Activated CD8-positive, alpha-beta memory T cell treated with anti-CD3 and anti-CD28 coated beads, Interleukin-2, amount 50 U/mL, for 4 hours (primary cell): Measurements from ENCODE around the gene ABI2.

Experiments used
- DNase-seq: peaks from one replicate; pipeline ENCODE4 v3.0.0-alpha.2; 2020

ABI2 gene

DNA sequence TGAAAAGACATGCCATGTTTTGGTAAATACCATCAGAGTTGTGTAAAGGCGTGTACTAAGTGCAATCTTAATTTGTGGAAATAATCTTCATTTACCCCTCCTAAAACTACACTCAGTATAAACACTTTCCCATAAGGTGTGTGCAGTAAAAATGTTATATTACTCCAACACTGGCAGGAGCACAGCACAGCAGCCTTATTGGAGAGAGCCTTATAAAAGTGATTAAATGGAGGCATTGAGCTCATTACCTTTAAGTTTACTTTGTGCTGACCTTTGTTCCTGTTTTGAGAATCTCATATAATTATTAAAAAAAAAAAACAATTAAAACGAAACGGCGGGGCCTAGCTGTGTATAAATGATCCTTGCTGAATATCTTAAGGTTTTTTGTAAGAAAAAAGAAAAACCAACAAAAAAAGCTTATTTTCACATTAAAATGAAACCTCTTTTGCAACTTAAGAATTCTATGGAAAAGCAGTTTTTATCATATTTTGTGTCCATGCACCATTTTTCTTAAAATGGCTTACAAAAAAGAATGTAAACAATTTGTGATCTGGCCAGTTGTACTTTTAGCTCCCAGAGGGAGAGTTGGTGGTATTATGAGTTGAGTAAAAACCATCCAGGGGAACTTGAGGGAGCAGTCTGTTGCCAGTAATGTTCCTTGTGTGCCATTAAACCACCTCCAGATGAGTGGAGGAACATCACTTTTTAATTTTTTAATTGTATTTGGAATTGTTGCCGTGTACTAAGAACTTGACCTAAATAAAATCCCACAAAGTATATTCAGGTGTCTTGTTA lies 103.4 kb downstream of the ABI2 start:
- DNase-seq, result no peak

DNA sequence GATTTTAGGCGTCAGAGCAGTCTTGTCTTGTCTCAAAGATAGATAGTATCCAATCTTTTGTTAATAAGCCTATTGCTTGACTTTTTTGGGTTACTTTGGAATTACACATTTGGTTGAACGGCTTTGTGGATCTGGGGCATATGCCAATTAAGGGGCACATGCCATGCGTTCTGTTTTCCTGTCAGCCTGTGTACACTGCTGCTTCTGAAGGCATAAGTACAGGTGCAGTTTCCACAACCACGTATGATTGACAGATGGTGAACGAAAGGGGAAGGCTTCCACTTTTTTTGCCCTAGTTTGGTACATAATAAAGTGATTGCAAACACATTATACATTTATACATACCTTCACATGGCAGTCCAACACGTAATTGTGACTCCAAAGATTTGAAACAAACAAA lies 104.6 kb downstream of the ABI2 start:
- DNase-seq, result no peak

DNA sequence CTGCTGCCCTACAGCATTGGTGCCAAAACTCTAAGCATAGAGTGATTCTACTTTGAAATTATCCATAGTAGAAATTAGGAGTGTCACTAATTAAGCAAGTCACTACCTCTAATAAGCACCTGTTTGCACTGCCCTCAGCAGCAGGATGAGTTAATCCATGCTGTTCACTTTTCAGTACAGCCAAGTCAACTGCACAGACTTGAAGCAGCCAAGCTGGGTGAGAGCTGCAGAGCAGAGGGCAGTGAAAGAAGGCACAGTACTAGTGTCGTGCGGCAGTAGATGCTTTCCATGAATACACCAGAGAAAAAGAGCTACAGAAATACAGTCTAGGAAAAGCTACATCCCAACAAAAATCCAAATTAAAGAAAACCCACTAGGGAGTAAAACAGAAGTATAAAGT lies 108.3 kb downstream of the ABI2 start:
- DNase-seq, result no peak

DNA sequence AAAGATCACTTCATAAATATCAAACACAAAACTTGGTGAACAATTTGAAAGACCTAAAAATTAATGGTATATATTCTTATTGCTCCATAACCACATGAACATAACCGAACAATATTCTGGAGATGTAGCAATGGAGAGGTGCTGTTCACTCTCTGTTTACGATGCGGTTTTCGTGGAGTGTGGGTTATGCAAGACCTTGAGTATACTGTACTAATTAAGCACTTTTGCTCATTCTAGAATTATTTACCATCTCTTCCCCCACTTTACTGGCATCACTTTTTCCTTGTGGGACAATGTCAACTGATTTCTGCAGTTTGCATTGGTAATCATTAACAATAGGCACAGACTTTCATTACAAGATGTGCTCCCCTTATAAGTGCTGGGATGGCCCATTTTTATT lies 109.3 kb downstream of the ABI2 start:
- no peak for DNase-seq

DNA sequence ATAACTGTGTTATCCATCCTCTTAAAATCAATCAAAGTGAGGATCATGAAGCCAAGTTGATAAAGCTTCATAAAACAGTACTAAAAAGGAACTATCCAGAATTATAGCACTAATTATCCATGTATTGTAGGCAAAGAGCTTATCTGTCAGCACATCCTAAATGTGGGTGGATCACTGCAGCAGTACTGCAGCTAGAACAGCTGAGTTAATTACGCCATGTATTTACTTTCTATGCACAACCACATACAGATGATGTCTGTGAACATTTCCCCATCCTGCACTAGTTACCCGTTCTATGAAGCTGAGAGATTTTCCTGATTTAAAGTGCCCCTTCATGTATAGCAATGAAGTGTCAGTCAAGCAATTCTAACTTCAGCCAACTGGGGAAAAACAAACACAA lies 110.3 kb downstream of the ABI2 start:
- DNase-seq, result no peak

DNA sequence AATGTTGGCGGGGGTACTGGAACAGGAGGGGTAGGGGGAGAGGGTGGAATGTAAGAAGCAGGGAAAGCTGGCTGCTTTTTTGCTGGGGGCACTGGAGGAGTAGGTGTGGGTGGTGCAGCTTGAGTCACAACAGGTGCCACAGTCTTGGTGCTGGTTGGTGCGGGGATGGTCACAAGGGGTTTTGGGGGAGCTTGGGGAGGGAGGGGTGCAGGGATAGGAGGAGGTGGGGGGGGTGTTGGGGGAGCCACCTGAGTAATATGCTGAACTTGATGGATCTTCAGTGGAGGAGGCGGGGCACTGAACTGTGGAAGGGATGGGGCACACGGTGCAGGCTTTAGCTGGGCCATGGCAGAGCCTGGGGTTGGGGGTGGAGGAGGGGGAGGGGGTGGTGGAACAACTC lies 112.5 kb downstream of the ABI2 start:
- DNase-seq, result no peak

DNA sequence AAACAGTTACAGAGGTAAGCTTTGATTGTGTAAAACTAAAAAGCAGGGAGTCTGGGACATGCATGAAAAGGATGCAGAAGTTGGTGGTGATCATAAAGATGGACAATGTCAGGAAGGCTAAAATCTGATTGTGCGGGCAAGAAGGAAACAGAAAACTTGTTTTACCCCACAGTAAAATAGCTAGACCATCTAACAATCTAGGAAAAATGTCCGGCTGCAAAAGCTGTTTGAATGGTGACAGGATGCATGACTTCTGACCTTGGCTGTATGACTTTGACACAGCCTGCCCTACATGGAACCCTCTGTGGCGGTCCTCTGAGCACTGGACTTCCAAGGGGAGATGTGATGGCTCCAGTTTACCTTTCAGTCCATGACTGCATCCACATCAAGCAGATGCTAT lies 113.3 kb downstream of the ABI2 start:
- no peak for DNase-seq

DNA sequence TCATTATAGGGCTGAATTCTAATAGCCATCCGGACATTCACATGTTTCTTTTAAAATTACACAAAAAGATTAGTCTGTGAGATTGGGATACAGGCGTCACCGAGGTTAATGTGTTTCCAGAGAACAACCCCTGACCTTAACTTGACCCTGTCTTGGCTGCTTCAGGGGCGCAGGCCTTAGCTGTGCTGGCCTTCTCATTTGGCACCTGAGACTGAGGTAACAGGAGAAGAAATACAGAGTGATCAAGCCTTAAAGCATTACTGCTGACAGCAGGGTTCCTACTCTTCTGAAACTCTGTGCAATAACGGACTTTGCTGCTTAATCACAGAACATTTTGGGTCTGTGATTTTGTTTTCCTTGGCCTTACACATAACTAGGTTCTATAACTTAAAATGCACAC lies 114.3 kb downstream of the ABI2 start:
- DNase-seq, result no peak

DNA sequence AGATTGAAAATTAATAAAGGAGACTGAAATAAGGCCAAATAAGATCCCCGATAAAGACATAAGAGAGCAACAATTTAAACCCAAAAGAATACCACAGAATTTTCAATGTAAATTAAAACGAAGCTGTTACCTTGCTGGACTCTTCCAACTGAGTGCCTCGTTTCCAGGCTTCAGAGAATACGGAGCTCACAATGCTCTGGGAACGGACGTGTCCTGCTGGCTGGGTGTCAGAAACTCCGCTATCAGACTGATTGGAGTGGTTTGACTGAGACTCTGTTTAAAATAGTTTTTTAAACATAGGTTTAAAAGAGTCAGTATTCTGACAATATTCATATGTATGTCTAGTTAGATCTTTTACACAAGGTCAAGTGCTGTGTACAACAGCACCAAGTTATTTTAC lies 116.5 kb downstream of the ABI2 start:
- no peak for DNase-seq

DNA sequence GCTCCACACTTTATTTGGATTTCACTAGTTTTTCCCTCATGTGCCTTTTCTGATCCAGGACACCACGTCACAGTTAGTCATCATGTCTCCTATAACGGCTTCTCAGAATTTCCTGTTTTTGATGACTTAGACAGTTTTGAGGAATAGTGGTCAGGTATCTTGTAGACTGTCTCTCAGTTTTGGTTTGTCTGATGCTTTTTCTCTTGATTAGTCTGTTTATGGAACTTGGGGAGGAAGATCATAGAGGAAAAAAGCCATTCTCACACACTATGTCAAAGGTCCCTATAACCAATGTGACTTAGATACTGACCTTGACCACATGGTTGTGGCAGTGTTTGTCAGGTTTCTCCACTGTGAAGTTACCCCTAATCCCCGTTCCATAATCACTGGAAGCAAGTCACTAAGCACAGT lies 117.9 kb downstream of the ABI2 start:
- no peak for DNase-seq

DNA sequence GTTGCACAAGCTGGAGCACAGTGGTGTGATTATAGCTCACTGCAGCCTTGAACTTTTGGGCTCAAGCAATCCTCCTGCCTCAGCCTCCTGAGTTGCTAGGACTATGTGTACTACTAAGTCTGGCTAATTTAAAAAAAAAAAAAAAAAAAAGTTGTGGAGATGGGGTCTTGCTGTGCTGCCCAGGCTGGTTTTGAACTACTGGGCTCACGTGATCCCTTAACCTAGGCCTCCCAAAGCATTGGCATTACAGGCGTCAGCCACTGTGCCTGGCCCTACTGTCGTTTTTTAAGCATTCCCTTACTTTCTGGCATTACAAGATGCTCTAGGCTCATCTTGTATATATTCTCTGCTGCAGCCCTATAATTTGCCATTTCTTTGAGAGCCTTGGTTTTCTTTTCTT lies 118.6 kb downstream of the ABI2 start:
- DNase-seq, result no peak

DNA sequence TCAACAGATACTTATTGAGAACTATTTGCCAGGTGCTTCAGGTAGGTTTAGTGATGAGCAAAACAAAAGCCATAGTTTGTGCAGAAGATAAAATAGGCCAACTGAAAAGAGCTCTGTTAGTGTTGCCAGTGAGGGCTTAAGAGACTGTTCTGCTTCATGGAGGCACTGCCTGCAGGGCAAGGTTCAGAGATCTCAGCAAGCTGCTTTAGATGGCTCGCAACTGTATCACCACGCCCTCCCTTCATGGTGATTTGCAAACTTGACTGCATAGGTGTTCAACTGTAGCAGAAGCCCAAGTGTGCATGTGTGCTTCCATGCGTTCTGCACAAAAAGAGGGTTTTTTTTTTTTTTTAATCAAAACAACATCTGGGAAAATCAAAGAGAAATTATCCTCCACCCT lies 122.4 kb downstream of the ABI2 start:
- DNase-seq, result no peak

DNA sequence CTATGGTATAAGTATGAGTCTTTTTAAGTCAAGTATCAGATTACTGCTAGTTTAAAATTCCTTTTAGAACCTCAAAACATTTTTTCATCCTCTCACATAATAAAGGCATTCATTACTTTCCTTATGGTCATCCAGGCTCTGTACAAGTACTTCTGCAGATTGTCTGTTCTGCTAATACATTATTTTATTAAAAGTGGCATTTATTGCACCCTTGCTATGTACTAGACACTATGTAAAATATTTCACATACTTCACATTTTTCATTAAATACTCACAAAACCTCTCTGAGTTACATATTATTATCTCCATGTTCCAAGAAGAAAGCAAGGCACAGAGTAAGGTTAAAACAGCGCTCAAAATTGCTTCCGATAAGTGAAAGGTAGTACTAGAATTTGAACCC lies 122.8 kb downstream of the ABI2 start:
- DNase-seq, result no peak

DNA sequence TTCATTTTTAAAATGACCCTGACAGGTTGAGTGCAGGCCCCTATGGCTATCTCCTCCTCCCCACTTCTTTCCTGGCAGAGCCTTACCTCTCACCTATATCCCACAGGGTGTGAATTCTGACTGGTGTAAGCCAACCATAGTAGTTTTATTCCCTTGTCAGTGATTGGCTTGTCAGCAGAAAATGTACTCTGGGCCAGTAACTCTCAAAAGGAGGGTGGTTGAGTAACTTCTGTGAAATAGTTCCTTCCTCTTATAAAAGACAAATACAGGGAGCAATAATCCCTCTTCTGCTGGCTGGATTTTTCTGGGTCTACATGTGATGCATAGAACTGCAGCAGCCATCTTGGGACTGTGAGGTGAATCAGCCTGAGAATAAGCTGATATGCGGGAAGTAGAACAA lies 123.5 kb downstream of the ABI2 start:
- DNase-seq, result no peak

DNA sequence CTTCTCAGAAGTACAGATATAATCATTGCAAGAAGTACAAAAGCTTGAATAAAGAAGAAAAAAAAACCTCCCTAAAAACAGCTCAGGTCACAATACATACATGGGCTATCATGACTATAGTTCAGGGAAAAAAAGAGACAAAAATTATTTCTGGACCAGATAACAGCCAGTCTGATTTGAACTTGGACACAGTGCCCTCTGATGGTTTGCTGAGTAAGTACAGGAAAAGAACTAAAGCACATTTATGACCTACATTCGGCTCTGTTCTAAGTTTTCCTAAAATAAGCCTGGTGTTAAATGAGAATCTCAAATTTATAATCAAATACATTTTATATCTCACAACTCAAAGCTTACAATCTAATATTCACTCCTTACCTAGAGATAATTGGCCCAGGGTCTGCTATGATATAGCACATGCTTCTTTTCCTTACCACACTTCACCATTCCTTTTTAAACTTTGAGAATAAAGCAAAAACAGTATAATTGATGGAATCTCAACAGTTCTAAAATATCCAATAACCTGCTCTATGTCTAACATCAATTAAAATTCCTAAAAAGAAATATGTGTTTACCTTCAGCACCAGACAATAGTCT lies 125.8 kb downstream of the ABI2 start:
- DNase-seq, result no peak

DNA sequence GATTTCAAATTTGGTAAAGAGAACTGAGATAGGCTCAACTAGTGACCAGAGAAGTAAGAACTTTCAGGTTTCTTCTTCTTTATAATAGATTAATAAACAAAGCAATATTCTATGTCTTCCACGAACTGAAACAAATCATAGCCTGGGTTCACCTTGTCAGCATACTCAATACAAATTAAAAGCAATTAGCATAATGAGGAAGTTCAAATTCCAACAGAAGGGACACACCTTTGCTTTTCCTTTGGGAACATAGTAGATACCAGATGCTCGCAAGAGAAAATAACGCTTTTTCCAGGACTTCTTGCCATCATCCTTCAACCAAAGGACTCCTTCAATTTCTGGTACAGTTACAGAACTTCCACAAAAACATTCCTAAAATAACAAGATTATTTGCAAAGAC lies 127.0 kb downstream of the ABI2 start:
- DNase-seq, result no peak

DNA sequence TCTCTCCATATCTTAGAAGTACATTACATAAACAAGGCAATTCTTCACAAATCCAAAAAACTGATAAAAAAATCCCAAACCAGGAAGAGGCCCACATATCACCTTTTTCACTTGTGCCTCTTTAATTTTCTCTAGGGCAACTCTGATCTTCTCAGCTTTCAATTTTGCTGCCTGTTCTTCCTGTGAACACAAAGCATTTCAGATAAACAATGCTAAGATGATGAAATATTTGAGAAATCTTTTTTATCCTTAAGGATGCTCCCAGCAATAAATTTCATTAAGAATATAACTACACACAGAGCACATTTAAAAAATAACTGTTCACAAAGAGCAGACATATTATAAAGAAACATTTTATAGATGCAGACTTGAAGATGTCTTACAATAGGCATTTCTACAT lies 133.6 kb downstream of the ABI2 start:
- no peak for DNase-seq

DNA sequence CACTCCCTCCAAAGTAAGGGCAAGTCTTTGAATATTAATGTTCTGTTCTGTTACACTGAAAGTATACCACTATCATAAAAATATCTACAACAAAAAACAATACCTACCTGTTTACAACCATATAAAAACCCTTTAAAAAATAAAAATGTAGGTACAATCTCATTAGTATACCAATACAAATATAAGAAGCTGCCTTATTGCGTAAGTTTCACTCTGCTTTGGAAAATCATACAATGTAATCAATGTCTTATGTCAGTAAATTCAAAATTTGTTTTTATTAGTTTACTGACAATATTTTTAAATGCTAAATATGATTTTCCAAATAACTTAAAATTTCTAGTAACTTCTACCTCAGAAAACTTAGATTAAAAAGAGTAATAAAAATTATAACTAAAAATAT lies 134.1 kb downstream of the ABI2 start:
- no peak for DNase-seq

DNA sequence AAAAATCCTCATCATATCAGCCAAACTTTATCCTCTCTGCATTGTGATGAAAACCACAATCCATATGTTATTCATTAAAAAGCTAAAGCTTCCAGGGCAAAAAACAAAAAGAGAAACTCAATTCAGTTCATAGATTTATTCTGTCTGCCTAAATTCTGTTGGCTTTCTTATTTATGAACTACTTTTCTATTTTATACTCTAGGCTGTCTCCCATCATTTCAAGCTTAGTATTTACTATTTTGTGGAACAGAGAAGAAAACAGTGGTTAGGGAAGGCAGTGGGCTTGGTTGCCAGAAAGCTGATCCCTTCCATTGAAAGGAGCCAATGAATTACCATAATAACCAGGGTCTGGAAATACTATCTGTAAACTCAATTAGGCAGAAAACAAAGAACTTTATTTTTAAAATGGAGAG lies 135.1 kb downstream of the ABI2 start:
- no peak for DNase-seq

DNA sequence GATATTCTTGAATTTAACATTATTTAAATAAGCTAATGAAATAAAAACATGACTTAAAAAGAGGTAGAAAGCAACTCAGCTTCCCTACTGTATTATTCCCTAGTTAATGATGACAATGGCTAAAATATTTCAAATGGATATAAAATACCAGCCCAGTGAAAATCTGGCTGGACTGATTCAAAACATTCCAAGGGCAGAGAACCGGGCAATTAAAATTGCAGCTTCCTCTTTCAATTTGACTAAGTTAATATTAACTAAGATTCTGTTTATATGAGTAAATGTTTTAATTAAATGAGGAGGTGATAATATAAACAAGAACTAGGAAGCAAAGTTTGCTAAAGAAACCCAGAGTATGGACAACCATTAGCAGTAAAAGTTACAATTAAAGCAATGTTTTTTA lies 141.4 kb downstream of the ABI2 start:
- no peak for DNase-seq

DNA sequence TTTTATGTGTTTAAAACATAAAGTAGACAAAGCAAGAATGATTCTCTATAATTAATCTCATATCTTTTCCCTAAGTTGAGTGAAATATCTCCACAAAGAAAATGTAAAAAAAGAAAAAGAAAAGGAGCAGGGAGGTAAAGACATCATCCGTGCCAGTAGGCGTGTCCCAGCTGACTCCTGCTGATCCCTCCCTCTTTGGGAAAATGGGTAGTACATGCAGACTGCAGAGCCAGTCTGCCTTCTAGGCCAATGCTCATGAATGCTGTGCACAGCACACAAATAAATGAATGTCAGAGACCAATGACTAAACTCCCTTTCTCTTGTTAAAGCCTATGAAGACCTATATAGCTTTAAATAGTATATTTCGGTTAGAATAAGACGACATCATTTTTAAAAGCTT lies 142.2 kb downstream of the ABI2 start:
- DNase-seq, result no peak

DNA sequence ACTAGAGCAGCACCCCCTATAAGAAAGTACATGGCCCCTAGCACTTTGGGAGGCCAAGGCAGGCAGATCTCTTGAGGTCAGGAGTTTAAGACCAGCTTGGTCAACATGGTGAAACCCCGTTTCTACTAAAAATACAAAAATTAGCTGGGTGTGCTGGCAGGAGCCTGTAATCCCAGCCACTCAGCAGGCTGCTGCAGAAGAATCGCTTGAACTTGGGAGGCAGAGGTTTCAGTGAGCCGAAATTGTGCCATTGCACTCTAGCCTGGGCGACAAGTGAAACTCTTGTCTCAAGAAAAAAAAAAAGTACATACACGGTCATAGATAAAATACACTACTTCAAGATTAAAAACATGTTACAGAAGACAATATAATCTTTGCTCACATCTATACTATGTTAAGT lies 143.1 kb downstream of the ABI2 start:
- no peak for DNase-seq

DNA sequence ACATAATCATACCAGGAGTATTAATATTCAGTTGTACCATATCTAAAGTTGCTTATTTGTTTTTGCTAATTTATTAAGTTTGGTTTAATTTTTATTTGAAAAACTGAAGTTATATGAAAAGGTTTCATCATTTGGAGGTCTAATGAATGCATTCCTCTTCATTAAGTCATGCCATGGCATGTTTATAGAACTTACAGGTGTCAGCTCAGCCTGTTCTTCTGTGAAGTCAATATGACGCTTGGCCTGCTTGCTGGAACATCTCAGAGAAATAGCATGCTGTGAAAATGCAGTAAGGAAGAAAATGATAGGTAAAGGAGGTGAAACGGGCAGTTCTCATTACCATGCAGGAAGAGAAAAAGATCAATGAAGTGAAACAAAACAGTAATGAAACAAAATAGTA lies 148.7 kb downstream of the ABI2 start:
- no peak for DNase-seq

DNA sequence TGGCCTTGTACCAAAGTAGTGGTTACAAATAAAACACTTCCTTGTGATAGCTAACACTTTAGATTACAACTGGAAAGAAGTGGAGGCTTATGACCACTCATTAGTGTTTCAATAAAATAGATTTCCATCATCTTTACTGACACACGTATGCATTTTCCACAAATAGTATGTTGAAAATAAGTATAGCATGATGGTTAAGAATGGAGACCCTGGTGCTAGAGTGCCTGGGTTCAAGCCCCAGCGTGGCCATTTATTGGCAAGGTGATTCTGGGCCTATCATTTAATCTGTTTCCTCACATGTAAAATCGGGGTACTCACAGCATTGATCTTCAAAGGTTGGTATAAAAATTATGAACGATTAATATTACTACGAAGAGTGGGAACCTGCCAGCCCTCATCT lies 152.4 kb downstream of the ABI2 start:
- DNase-seq, result no peak
